Cardiac muscle cell (in vitro differentiated cells and primary cell): Measurements from ENCODE around the gene ALPK3. TPM values are rescaled to one million over a fixed set of nuclear protein-coding genes. Genes with fewer than 3 reads are reported as not detected.

ENCODE experiments used
- DNase-seq, 2 donors: peaks; one replicate each; pipeline versions ENCODE4 v3.0.0 to v3.0.0-alpha.2; 2010 to 2017; ENCODE audit warnings: low read depth in 1 of 2, low spot score in 1 of 2
- H3K27ac ChIP-seq: fragments of 200-600 bp; sonication (generic); 2 replicates; pipeline ENCODE4 v1.5.1; 2016
- H3K27me3 ChIP-seq: fragments of 200-600 bp; sonication (generic); 2 replicates; pipeline ENCODE4 v1.6.0; 2016; ENCODE audit warnings: control low read depth
- H3K36me3 ChIP-seq: fragments of 200-600 bp; sonication (generic); 2 replicates; pipeline ENCODE4 v1.5.1; 2016; ENCODE audit warnings: control low read depth
- H3K4me1 ChIP-seq: fragments of 200-600 bp; sonication (generic); 2 replicates; pipeline ENCODE4 v1.8.1; 2017; ENCODE audit warnings: low read depth, mild to moderate bottlenecking, mixed run types
- H3K4me3 ChIP-seq: fragments of 200-600 bp; sonication (generic); 2 replicates; pipeline ENCODE4 v1.5.1; 2016; ENCODE audit warnings: mild to moderate bottlenecking
- H3K9me3 ChIP-seq: fragments of 200-600 bp; sonication (generic); 2 replicates; pipeline ENCODE4 v1.5.1; 2017; ENCODE audit warnings: low read depth, mild to moderate bottlenecking, control low read depth
- polyA plus RNA-seq: library from polyadenylated mRNA; unstranded; fragments of >200 nt; fragmentation: Nextera tagmentation; extraction: Ambion mirVana; gene quantifications from 2 replicates; pipeline ENCODE4 v1.2.1, GENCODE V29; 2016
- total RNA-seq: library from RNA; depleted of rRNA; stranded (reverse); fragments of >200 nt; gene quantifications from 2 replicates; pipeline ENCODE4 v1.2.3, GENCODE V29; 2016
- TF ChIP-seq, protein P1 (sequence below): IDR thresholded peaks from 2 replicates; pipeline ENCODE4 v1.5.1; 2012; ENCODE audit warnings: low read depth, mild to moderate bottlenecking, low read length

The ALPK3 gene
- total and polyA plus RNA-seq, 2 experiments from 2014 or later: 16.6 to 52.1 TPM

DNA sequence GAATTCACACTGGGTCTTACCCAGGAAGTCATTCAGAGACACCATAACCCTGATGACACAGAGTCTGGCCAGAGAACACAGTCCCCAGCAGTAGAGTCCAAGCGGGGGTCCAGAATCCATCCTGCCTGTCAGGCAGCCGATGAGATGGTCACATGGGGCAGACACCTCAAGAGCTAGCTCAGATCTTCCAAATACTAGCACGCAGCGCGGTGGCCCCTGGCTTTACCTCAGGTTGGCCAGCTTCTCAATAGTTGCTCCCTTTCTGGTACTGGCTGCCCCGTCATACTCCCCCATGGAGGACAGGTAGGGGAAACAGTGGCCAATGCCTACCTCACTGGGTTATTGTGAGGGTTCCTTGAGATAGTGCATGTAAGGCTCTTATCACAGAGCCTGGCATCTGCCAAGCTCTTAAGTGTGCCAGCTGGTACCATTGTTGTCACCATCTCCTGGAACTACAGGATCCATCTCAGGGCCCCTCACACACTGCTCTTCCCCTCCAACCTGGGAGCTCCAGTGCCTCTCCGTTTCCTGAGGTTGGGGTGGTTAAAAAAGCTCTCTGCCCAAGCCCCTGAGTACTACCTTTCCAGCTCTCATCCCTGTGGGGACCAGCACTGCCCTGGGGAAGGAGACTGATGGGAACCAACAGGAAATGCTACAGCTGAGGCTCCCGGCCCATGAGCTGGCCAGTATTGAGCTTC, 63.8 kb downstream of the ALPK3 start:
- no peaks in the 10 kb centered on the region for H3K9me3 ChIP-seq
- H3K4me3 ChIP-seq: no peak overlapping the region
- no peaks in the 10 kb centered on the region for H3K27me3 ChIP-seq
- TF ChIP-seq, protein P1, sequence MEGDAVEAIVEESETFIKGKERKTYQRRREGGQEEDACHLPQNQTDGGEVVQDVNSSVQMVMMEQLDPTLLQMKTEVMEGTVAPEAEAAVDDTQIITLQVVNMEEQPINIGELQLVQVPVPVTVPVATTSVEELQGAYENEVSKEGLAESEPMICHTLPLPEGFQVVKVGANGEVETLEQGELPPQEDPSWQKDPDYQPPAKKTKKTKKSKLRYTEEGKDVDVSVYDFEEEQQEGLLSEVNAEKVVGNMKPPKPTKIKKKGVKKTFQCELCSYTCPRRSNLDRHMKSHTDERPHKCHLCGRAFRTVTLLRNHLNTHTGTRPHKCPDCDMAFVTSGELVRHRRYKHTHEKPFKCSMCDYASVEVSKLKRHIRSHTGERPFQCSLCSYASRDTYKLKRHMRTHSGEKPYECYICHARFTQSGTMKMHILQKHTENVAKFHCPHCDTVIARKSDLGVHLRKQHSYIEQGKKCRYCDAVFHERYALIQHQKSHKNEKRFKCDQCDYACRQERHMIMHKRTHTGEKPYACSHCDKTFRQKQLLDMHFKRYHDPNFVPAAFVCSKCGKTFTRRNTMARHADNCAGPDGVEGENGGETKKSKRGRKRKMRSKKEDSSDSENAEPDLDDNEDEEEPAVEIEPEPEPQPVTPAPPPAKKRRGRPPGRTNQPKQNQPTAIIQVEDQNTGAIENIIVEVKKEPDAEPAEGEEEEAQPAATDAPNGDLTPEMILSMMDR: no peak
- H3K36me3 ChIP-seq: no peaks in the 10 kb centered on the region
- H3K27ac ChIP-seq: no peak overlapping the region
- H3K4me1 ChIP-seq: no peaks in the 10 kb centered on the region
- DNase-seq: no peak

DNA sequence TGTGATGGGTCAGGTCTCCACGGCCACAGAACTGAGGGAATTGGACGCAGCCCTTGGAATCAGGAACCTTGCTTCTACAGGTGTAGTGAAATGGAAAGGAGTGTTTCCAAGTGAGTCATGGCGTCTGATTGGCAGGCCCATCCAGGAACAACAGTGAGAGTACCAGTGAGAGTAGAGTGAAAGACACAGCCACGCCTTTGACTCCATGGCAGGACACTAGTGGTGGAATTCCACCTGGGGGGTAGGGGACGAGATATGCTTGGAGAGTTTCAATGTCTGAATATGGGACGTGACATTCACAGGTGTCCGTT, 64.3 kb downstream of the ALPK3 start:
- Histone ChIP-seq H3K4me3 (no peak overlapping the region), H3K4me1 (no peaks in the 10 kb centered on the region), H3K27ac (no peak overlapping the region), H3K9me3 (no peaks in the 10 kb centered on the region), H3K27me3 (no peaks in the 10 kb centered on the region), H3K36me3 (no peaks in the 10 kb centered on the region)
- TF ChIP-seq, protein P1: no peak
- no peak for DNase-seq

DNA sequence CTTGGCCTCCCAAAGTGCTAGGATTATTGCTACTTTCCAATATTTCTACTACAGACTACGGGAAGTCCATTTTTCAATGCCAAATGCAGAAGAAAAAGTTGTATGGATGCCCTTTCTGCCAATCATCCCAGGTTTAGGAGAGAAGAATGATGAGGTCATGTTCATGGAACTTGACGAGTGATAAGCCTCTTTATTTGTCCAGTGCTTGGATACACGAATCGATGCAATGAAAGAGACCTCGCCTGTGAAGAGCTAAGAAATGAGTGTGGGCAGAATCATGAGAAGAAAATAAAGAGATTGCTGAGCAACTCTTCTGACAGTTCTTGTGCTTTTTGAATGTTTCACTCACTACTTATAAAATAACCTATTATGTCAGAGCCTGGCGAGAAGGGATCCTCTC, 66.3 kb downstream of the ALPK3 start:
- H3K9me3 ChIP-seq: no peaks in the 10 kb centered on the region
- TF ChIP-seq, protein P1: no peak
- H3K27ac ChIP-seq: no peak overlapping the region
- H3K4me3 ChIP-seq: no peak overlapping the region
- H3K36me3 ChIP-seq: no peaks in the 10 kb centered on the region
- H3K27me3 ChIP-seq: no peaks in the 10 kb centered on the region
- no peaks in the 10 kb centered on the region for H3K4me1 ChIP-seq
- DNase-seq: peak in 1 of 2 donors; percentile 25

DNA sequence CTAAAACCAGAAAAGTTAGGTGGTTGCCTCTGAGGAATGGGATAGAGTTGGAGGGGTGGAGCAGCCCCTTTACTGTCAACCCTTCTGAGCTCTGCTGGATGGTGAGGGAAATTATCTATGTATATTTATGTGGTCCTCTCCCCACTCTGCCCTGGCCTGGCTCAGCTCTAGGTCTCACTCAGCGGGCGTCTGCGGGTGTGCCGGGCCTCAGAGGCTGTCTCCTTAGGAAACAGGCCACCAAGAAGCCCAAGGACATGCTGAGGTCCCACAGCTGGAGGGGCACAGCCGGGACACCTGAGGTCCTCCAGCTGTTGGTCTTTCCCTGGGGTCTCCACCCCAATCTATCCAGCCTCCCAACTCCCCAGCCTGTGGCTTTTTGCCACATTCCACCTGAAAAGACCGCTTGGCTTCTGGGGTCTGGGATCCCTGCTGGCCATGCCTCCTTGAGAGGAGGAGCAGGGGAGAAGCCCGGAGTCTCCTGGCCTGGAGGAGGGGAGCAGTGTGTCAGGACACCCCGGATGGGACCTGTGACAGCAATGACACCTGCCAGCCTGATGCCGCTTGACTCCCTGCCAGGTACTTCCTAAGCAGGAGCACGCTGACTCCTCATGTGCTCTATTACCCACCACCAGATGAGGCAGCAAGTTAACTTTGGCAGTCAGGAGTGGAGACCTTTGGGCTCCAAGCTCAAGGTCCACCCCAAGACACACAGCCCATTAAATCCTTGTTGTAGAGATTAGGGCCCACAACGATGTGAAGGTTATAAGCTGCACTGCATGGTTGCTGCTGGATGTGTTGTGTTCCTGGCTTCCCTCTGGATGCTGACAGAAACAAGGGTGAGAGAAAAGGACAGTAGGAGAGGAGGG, 67.0 kb downstream of the ALPK3 start, which contains the start of gene SLC28A1:
SLC28A1 (plus strand) TSS at position 747 of the 866 bp plus-strand sequence. CDS start 3,099 bp downstream, outside the sequence.
- TF ChIP-seq, protein P1: no peak
- Histone ChIP-seq H3K27me3 (no peaks in the 10 kb centered on the region), H3K9me3 (no peaks in the 10 kb centered on the region), H3K27ac (no peak within 1 kb of the TSS), H3K4me3 (no peak within 1 kb of the TSS), H3K36me3 (no peaks in the 10 kb centered on the region), H3K4me1 (no peaks in the 10 kb centered on the region)
- DNase-seq: no peak

DNA sequence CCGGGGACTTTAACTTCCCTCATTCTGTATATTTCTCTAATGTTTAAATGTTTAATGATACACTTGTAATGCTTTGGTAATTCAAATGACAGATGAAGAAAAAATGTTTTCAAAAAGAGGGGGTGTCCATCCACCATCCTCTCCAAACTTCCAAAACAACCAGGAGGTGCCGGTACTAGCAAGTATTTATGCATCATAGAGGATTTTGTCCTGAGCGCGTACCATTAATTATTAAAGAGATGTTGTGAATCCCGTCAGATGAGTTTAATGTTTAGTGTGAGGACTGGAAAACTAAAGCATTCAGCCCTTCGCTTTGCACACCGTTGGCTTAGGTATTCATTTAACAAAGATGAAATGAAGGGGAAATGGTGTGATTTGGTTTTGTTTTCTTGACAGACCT, 68.6 kb downstream of the ALPK3 start:
- Histone ChIP-seq H3K36me3 (no peaks in the 10 kb centered on the region), H3K4me1 (no peaks in the 10 kb centered on the region), H3K9me3 (no peaks in the 10 kb centered on the region), H3K27me3 (no peaks in the 10 kb centered on the region), H3K4me3 (no peak overlapping the region), H3K27ac (no peak overlapping the region)
- TF ChIP-seq, protein P1: no peak
- no peak for DNase-seq
